LNCaP clone FGC (cell line): ENCODE measurements around the gene ZNF688.

ENCODE experiments used
- DNase-seq: peaks from one replicate; pipeline ENCODE4 v3.0.0-alpha.2; 2011; ENCODE audit warnings: low read depth
- H3K4me3 ChIP-seq: 2 replicates; pipeline ENCODE4 v1.5.1; 2011; ENCODE audit warnings: mild to moderate bottlenecking, low read depth, low read length, control low read depth
- CTCF ChIP-seq: IDR thresholded peaks from 2 replicates; pipeline ENCODE4 v1.5.1; 2012; ENCODE audit warnings: mild to moderate bottlenecking; ENCODE audit not compliant: control insufficient read depth, insufficient read depth; ENCODE audit errors: extremely low read depth

ZNF688 gene

DNA sequence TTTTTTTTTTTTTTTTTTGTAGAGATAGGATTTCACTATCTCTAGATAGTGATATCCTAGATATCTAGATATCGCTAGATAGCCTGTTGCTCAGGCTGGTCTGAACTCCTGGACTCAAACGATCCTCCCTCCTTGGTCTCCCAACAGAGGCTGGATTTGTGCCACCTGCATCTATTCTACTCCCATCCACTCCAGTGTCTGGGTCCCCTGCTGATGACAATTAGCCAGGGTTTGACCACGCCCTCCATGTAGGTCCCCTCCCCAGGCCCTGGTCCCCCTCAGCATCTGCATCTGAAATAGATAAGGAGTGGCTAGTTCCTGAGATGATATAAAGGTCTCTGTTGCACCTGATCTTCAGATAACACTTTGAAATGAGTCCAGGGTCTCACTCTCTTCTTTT is 2.2 kb downstream of the ZNF688 start:
- TF ChIP-seq CTCF = no peak

DNA sequence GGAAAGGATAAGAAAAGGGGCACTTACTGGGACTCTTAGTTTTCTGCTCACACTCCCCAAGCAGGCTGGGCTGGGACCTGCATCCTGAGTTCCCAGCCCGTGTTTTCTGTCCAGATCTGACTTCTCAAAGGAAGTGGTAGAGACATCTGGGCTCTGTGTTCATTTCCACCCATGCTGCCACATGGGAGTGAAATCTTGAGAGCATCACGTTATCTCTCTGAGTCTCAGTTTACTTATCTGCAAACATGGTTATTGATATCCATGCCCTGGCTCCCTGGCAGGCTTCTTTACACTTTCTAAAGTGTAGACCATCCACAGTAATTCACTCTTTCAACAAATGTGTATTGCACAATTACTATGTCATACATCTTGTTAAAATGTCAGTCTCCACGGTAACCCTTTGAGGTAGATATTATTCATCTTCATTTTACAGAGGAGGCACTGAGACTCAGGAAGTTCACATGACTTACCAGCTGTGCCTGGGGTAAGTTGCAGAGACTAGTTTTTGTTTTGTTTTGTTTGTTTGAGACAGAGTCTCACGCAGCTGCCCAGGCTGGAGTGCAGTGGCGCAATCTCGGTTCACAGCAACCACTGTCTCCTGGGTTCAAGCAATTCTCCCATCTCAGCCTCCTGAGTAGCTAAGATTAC is 3.4 kb downstream of the ZNF688 start:
- no peak for TF ChIP-seq CTCF
- H3K4me3 ChIP-seq = no peak overlapping the region
- no peak for DNase-seq

More for the DNA sequence above, 2.2 kb downstream of the ZNF688 start:
- no peak for DNase-seq
- H3K4me3 ChIP-seq = no peak overlapping the region

DNA sequence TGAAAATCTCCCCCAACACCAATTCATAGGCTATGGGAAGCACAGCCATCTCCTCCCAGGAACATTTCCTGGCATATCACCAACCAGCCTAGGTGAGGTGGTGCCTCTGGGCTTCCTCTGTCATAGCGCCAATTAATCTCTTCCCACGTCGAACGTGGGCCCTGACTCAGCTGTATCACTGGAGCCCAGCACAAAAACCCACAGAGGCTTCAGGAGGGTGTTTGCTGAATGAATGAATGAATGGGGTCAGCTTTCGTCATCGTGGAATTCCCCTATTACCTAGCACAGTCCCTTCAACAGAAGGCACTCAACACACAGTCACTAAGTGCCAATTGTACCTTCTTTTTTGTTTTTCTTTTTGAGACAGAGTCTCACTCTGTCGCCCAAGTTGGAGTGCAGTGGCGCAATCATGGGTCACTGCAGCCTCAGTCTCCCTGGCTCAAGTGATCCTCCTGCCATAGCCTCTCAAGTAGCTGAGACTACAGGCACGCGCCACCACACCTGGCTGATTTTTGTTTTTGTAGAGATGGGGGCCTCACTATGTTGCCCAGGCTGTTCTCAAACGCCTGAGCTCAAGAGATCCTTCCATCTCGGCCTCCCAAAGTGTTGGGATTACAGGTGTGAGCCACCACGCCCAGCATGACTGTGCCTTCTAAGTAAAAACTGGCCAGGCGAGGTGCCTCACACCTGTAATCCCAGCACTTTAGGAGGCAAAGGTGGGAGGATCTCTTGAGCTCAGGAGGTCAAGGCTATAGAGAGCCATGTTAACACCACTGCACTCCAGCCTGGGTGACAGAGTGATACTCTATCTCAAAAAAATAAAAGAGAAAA is 4.1 kb downstream of the ZNF688 start:
- no peak for TF ChIP-seq CTCF
- H3K4me3 ChIP-seq = no peak overlapping the region
- DNase-seq = no peak

GRCh38 chr16:30566531-30566930 is 5.0 kb downstream of the ZNF688 start:
- no peak overlapping the region for H3K4me3 ChIP-seq
- TF ChIP-seq CTCF = no peak
- no peak for DNase-seq

DNA sequence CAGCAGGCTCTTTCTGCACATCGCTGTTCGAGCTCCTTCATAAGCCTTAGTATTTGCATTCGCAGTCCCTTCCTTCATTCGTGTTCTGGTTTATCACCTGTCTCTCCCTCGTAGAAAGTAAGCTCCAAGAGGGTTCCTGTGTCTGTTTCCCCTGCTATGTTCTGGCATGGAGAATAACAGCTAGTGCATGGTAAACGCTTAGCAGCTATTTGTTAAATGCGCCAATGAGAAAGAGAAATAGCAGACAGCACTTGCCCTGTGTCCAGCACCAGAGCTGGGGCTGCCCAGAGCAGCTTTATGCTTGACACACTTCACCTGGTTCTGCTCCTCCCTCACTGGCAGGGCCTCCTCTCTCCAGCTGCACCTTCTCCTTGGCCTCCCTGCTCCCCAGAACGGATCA is 5.5 kb downstream of the ZNF688 start:
- no peak overlapping the region for H3K4me3 ChIP-seq
- no peak for TF ChIP-seq CTCF
- no peak for DNase-seq

DNA sequence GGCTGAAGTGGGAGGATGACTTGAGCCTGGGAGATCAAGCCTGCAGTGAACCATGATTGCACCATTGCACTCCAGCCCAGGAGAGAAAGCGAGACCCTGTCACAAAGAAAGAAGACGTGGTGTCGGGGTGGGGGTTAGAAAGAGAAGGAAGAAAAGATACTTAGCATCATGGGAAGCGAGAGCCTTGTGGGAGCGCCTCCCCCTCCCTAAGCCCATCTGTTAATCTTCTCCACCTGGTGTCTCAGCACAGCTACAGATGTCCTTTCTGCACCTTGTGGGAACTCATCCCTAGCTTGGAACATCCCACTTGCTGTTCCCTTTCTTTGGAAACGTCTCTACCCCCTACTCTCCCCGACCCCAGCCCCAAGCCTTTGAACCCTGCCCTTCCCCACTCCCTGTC is 6.0 kb downstream of the ZNF688 start:
- no peak for TF ChIP-seq CTCF
- H3K4me3 ChIP-seq = no peak overlapping the region
- no peak for DNase-seq
